Measurements from ENCODE around the gene ACTMAP.
"Not testable (repeated sequence)": the region's sequence is repeated elsewhere in the genome, so short reads cannot be mapped to it uniquely, and the experiment has no call there.

The ACTMAP gene, protein sequence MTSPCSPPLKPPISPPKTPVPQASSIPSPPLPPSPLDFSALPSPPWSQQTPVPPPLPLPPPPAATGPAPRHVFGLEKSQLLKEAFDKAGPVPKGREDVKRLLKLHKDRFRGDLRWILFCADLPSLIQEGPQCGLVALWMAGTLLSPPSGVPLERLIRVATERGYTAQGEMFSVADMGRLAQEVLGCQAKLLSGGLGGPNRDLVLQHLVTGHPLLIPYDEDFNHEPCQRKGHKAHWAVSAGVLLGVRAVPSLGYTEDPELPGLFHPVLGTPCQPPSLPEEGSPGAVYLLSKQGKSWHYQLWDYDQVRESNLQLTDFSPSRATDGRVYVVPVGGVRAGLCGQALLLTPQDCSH

DNA sequence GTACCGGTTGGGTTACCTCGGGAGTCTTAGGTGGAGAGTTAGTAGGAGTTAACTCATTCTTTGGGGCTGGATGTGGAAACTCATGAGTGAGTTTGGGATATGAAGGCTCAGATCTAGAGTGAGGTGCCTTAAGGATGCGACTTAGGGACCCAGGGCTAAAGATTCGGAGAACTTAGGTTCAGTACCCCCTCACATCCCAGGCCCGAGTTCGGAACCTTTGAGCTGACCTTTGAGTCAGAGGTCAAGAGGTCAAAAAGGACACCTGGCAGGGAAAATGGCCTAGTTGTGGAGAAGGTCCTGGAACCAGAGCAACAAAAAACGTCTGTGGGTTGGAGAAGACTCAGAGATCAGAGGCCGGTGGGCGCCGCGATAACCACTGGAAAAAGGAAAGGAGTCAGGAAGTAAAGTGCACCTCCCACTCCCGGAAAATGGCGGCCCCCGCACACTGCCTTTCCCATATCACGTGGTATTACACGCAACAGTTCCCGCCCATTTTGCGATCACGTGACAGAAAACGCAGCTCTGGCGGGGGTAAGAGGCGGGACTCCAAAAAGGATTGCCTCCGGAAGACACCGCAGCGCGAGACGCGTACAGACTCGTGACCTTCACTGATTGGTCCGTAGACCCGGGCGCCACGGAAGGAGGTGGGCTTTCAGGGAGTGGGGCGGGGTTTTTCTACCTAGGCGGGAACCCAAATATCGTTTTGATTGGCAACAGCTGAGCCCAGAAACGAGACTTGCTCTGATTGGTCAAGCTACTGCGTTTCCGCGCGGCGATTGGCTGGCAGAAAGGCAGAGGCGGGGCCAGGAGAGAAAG is at the start of gene ACTMAP:
TSS of gene ACTMAP (minus strand) at position 420 of the 816 bp plus-strand sequence. CDS start 674 bp downstream, outside the sequence.
- peak; percentile 100 for DNase-seq (ENCODE audit: low read depth)

DNA sequence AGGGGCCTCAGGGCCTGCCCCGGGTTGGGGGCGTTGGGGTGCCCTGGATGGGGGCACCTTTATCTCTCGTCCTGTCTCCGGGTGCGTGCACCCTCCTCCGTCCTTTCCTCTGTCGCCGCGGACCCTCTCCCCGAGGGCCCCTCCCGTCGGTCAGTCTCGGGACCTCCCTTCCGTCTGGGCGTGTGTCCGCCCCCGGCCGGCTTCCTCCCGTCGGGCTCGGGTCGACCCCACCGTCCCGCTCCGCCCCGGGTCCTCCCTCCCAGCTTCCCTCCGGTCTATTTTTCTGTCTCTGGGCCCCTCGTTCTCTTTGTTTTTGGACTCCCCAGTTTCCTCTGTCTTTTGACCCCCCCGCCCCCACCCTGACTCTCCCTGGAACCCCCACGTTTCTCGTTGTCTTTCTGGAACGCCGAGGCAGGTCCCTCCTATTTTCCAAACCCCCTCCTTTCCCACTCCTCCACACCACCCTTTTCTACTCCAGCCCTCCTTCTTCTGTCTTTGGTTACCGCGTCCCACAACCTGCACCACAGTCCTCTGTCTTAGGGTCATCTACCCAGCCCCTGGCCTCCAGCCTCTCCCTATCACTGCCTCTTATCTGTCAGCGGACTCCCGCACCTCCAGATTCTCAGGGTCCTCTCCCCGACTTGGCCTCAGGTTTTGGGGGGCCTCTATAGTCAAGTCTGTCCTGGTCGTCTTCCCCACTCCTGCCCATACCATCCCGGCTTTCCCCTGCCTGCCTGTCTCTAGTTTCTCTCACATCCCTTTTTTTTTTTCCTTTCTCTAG is 49.5 kb upstream of the ACTMAP start:
- no peak for DNase-seq (ENCODE audit: low read depth)

DNA sequence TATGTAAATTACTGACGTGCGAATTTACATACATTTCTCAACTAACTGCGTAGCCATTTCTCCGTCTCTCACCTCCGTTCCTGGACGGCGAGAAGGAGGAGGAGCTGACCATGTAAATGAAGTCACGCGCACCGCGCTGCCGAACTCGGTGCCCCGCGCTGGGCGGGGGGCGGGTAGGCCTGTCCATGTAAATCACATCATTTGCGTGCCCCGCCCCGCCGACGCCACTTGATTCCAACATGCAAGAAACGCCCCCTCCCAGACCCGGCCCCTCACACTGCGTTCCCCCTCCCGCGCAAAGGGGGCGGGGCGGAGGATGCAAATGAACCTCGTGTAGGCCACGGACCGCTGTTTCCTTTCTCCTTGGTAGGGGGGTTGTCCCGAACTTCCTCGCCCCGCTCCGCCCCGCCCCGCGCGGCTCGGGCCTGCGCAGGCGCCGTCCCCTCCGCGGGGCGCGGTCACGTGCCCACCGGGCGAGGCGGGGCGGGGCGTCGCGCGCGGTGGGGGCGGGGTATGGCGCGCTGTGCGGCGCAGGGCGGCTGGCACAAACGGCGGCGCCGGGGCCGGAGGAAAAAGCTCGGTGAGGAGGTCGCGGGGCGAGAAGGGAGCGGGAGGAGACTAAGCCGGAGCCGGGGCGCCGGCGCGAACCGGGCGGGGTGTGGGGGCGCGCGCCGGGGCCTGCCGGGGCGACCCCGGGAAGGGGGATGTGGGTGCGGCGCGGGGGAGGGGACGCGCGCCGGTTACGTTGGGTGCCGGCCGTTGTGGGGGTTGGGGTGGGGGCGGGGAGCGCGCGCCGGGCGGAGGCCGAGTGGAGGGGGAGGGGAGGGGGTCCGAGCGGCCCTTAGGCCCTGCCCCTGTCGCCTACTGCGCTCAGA is 48.6 kb upstream of the ACTMAP start, which contains the start of gene EGLN2:
TSS of gene EGLN2 (plus strand) at position 509 of the 875 bp plus-strand sequence. CDS start 1,382 bp downstream, outside the sequence.
- peak; percentile 100 for DNase-seq (ENCODE audit: low read depth)

DNA sequence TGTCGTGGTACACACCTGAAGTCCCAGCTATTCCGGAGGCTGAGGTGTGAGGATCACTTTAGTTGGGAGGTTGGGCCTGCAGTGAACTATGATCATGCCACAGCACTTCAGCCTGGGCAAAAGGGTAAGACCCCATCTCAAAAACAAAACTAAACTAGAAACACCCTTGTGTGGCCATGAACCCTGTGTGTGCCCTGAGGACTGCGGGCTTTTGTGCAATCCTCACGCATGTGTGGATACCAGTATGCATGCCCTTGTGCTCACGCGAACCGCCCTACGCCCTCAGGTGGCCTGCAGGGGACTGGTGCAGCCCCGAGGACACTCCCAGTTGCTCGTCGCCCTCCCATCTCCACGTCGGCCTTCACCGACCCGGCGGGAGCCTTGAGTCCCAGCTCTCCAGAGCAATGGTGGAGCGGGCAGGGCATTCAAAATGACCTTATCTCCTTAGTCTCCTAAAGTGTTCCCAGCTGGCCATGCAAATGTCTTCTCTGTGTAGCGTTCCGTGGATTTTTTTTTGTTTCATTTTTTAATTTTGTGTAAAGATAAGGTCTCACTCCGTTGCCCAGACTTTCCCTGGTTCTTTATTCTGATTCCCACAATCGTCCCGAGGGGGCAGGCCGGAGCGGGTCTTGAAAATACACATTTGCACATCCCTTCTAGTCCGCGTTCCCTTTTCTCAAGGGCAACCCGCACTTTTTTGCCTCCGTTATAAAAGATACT is 47.8 kb upstream of the ACTMAP start:
- peak; percentile 72 for DNase-seq (ENCODE audit: low read depth)

DNA sequence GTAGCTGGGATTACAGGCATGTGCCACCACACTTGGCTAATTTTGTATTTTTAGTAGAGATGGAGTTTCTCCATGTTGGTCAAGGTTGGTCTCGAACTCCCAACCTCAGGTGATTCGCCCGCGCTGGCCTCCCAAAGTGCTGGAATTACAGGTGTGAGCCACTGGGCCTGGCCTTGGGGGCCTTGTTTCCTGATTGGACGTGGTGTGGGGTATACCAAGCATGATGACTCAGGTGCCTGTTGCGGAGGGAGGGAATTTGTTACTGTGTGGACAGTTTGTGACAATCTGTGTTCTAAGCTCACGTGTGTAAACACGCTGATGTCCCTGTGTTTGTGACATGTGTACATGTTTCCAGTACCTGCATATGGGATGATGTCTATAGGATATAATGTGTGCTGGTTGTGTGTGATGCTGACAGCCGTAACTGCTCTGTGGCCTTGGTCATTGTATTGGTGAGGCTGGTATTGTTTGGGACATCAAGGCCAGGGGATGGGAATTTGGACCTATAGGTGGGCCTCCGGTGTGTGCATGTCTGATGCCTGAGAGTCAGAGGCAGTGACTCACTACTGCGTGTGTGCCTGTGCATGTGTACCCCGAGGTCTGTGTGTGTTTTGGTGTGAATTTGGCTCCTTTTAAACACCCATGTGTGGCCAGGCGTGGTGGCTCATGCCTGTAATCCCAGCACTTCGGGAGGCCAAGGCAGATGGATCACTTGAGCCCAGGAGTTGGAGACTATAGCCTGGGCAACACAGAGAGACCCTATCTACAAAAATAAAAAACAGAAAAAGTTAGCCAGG is 47.1 kb upstream of the ACTMAP start:
- no peak for DNase-seq (ENCODE audit: low read depth)

DNA sequence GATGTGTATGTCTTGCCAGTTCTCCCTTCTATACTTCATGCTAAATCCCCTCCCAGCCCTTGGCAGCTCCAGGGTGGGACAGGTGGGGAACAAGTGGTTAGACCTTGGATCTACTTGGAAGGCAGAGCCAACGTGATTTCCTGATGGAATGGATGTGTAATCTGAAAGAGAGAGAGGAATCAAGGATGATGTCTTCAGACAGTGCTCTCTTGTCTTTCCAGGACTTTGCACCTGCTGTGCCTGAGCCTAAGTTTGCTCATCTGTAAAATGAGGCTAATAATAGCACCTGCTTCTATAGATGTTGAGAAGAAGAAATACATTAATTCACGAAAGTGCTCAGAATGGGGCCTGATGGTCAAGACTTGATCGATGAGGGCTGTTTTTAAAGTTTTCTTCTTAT is 41.7 kb upstream of the ACTMAP start:
- DNase-seq (ENCODE audit: low read depth) = no peak

DNA sequence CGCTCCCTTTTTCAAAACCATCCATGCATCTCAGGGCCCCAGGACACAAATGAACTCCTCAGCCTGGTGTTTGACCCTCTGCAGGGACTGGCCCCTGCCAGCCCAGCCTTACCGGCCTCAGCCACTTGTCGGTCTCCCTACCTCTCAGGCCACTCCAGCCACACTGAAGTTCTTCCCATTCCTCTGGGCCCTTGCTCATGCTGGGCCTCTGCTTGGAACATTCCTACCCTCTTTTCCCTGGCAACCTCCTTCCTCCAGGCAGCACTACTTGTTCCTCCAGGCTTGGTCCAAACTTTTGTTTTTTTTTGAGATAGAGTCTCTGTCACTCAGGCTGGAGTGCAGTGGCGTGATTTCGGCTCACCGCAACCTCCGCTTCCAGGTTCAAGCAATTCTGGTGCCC is 41.1 kb upstream of the ACTMAP start:
- no peak for DNase-seq (ENCODE audit: low read depth)

DNA sequence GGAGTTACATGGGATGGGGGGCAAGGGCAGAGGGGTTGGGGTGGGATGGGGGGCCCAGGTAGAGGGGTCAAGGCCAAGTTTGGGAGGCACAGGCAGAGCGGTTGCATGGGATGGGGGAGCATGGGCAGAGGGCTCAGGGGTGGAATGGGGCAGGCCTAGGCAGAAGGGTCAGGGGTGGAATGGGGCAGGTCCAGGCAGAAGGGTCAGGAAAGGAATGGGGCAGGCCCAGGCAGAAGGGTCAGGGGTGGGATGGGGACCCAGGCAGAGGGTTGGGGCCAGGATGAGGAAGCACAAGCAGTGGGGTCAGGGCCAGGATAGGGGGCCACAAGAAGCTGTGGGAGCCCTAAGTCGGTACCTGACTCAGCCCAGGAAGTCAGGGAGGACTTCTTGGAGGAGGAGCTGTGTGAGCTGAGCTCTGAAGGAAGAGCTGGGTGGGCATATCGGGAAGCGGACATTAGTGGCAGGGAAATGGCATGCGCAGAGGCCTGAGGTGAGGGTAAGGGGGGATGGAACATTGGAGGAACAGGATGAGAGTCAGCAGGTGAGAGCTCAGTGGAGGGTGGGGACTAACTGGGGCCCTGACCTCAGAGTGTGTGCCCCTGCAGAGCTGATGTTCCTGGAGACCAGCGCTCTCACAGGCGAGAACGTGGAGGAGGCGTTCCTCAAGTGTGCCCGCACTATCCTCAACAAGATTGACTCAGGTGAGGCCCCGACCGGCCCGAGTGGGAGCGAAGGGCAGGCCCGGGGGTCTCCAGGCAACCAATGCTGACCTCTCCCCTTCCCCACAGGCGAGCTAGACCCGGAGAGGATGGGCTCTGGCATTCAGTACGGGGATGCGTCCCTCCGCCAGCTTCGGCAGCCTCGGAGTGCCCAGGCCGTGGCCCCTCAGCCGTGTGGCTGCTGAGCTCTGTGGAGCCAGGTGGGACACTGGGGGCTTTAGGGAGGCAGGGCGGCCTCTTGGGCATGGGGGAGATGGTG is 36.1 kb upstream of the ACTMAP start:
- no peak for DNase-seq (ENCODE audit: low read depth)

DNA sequence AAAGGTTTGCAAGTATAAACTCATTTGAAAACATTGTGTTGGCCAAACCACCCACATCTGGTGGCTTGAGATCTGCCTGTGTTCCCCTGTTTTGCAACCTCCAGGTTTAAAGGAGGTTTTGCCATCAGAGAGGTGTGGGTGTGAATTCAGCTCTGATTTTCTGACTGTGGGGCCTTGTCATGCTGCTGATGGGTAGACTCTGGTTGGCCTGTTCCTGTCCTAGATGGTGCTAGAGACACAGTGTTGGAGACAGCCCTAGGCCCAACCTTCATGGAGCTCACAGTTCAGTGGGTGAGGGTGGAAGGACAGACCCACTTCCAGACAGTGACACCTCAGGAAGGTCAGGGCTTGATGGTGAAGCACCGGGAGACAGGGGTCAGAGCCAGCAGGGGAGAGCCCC is 35.2 kb upstream of the ACTMAP start:
- no peak for DNase-seq (ENCODE audit: low read depth)

DNA sequence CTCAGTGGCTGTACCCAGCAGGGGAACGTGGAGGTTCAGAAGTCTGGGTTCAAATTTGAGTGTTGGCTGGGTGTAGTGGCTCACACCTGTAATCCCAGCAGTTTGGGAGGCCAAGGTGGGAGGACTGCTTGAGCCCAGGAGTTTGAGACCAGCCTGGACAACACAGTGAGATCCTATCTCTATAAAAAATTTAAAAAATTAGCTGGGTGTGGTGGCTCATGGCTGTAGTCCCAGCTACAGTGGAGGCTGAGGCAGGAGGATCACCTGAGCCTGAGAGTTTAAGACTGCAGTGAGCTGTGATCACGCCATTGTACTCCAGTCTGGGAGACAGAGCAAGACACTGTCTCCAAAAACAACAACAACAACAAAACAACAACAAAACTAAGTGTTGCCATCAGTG is 33.9 kb upstream of the ACTMAP start:
- DNase-seq (ENCODE audit: low read depth) = not testable (repeated sequence)

DNA sequence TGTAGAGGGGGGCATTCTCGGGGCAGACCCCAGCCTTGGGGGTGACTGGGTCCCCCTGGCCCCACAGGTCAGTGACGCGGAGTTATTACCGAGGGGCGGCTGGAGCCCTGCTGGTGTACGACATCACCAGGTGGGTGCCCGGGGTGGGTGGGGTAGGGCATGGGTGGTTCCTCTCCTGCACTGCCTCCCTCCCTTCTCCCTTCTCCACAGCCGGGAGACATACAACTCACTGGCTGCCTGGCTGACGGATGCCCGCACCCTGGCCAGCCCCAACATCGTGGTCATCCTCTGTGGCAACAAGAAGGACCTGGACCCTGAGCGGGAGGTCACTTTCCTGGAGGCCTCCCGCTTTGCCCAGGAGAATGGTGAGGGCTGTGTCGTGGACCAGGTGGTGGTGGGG is 33.4 kb upstream of the ACTMAP start:
- DNase-seq (ENCODE audit: low read depth) = no peak

DNA sequence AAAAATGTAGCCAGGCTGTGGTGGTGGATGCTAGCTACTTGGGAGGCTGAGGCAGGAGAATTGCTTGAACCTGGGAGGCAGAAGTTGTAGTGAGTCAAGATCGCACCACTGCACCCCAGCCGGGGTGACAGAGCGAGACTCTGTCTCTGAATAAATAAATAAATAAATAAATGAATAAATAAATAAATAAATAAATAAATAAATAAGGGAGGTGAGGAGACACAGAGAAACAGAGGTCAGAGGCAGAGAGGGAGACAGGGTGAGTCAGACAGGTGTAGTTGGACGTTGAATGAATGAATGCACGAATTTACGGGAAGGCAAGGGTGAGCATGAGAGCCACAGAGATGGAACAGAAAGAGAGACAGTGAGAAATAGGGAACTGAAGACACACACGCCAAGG is 30.9 kb upstream of the ACTMAP start:
- no peak for DNase-seq (ENCODE audit: low read depth)

DNA sequence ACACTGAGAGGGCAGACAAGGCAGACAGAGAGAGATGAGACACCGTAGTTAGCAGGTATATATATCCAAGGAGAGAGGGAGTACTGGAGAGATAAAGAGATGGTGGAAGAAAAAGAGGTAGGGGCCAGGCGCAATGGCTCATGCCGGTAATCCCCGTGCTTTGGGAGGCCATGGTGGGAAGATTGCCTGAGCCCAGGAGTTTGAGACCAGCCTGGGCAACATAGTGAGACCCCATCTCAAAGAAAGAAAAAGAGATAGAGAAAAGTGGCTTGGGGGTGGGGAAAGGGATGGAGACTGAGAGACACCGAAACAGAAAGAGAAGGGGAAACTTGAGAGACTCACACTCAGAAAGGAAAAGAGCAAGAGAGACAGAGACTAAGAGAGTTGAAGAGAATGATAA is 30.3 kb upstream of the ACTMAP start:
- DNase-seq (ENCODE audit: low read depth) = no peak

DNA sequence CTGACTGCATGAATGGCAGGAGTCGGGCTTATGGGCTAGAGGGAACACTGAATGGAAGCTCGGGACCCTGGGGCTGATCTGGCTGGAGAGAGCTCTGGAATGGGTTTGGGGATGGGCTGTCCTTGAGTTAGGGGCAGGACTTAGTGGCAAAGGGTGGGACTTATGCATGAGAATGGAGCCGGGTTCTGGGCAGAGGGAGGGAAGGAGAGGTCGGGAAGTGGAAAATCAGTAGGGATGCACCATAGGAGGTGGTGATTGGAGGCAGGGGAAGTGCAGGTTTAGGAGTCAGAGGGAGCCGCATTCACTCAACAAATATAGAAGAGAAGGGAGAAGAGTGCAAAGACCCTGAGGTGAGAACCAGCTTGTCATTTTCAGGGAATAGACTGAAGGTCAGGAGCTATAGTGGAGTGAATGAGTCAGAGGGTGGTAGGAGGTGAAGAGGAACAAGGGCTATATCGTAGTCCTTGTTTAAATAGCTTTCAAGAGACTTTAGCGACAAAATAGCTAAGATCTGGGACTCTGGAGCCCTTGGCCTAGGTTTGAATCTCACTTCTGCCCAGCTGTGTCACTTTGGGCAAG is 28.5 kb upstream of the ACTMAP start:
- DNase-seq (ENCODE audit: low read depth) = no peak

DNA sequence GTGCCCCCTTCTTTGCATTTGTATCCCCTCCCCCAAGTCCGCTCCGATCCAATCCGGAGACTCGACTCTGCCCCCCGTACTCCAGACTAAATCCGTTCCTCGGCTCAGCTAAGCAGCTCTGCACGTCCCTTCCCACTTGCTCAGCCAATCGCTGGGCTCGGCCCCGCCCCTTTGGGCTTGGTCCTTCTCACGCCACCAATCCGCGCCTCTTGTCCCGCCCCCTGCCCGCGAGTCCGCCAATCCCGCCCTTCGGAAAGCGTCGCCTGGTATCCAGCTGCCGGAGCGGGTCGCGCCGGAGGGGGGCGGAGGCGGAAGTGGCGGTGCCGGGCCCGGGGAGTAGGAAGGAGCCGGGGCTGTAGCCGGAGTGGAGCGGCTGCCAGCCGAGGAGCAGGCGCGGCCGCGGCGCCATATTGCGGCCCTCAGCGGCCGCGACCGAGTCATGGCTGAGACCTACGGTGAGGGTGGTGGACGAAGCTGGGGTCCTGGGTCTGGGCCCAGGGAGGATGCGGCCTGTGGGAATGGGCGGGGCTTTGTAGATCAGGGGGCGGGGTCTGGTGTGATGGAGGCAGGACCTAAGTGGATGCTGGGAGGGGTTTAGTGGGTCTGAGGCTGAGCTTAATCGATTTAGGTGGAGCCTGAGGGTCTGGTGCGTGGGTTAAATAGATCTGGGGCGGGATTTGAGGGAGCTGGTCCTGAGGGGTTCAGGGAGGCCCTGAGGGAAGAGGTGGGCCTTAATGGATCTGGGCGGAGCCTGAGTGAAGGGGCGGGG is 27.8 kb upstream of the ACTMAP start, which contains the start of gene RAB4B:
TSS of gene RAB4B (plus strand) at position 311 of the 769 bp plus-strand sequence. CDS start at position 440, 129 bp downstream.
- peak; percentile 100 for DNase-seq (ENCODE audit: low read depth)

DNA sequence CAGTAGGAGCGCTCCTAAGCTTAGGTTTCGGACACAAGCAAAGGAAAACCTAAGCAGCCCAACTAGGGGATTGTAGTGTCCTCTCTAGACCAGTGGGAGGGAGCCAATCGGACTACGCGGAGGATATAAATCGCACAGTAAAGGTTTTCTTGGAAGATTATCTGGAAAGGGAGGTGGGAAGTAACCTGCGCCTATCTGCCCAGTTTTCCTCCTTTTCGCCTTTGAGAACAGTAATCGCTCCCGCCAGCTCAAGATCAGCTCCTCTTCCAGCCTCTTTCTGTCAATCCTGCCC is 27.3 kb upstream of the ACTMAP start:
- no peak for DNase-seq (ENCODE audit: low read depth)

DNA sequence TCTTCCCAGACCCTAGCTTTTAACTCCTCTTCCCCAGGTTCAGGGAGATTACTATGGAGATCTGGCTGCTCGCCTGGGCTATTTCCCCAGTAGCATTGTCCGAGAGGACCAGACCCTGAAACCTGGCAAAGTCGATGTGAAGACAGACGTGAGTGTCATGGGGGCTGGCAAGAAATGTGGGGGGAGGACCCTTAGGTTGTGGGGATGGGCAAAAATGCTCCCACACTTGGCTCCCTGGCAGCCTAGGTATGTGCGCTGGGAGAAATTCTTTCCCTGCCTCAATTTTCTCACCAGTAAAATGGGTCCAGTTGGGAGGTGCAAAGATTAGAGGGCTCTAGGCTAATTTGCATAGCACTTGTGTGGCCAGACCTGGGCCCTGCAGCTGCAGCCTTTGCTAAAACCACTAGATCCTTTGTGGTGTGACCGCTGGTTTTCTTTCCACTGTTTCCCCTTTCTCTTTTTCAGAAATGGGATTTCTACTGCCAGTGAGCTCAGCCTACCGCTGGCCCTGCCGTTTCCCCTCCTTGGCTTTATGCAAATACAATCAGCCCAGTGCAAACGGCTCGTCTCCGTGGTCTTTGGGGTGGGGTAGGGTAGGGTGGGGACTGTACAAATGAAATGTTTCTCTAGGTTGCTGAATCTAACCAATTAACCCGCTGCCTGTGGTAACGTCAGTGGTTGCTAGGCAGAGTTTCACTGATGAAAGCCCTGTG is 26.8 kb upstream of the ACTMAP start:
- DNase-seq (ENCODE audit: low read depth) = peak; percentile 84

Data from fibroblast of gingiva (primary cell).